Heart right ventricle (tissue), 16 donors: ENCODE data around the gene AK3. TPM values are rescaled to one million over a fixed set of nuclear protein-coding genes. Genes with fewer than 3 reads are reported as not detected.
"Not testable (repeated sequence)": the region's sequence is repeated elsewhere in the genome, so short reads cannot be mapped to it uniquely, and the experiment has no call there.

Experiments
- ATAC-seq, 8 donors: fragments of 200-7000 bp; cut with Tn5 transposase; one replicate each; pipeline ENCODE4 v1.9.1; 2020; ENCODE audit warnings: mild to moderate bottlenecking in 8 of 8, moderate library complexity in 8 of 8, moderate number of reproducible peaks in 1 of 8
- DNase-seq, 2 donors: peaks; one replicate each; pipeline ENCODE4 v3.0.0-alpha.2; 2020
- H3K27ac ChIP-seq, 10 donors: fragments of 200-600 bp; sonication (generic) in 2 of 10; one replicate each; pipeline versions ENCODE4 v1.5.0 to v1.8.0; 2020 to 2022; ENCODE audit warnings: mild to moderate bottlenecking in 3 of 10
- H3K27me3 ChIP-seq, 7 donors: fragments of 200-600 bp; one replicate each; pipeline ENCODE4 v1.8.0; 2021 to 2022; ENCODE audit warnings: mild to moderate bottlenecking in 2 of 7
- H3K36me3 ChIP-seq, 9 donors: fragments of 200-600 bp; sonication (generic) in 1 of 9; one replicate each; pipeline versions ENCODE4 v1.5.0 to v1.8.0; 2020 to 2022; ENCODE audit warnings: mild to moderate bottlenecking in 2 of 9
- H3K4me1 ChIP-seq, 9 donors: fragments of 200-600 bp; sonication (generic) in 1 of 9; one replicate each; pipeline versions ENCODE4 v1.5.0 to v1.8.0; 2020 to 2022; ENCODE audit warnings: mild to moderate bottlenecking in 4 of 9
- H3K4me3 ChIP-seq, 10 donors: fragments of 200-600 bp; sonication (generic) in 2 of 10; one replicate each; pipeline versions ENCODE4 v1.5.0 to v1.8.0; 2020 to 2022; ENCODE audit warnings: mild to moderate bottlenecking in 7 of 10, moderate library complexity in 2 of 10
- H3K9me3 ChIP-seq, 11 donors: fragments of 200-600 bp in 10 of 11; sonication (generic) in 2 of 11; one replicate each; pipeline versions ENCODE4 v1.5.0 to v1.8.0; 2013 to 2022; ENCODE audit warnings: mild to moderate bottlenecking in 2 of 11, control low read depth in 1 of 11, moderate library complexity in 1 of 11
- CTCF ChIP-seq, 9 donors: fragments of 200-600 bp; sonication (generic) in 2 of 9; IDR thresholded peaks; one replicate each; pipeline versions ENCODE4 v1.5.0 to v1.8.0; 2021 to 2022; ENCODE audit warnings: antibody characterized with exemption in 9 of 9, mild to moderate bottlenecking in 5 of 9, moderate library complexity in 1 of 9
- WGBS, 2 donors: extraction: QIAGEN DNeasy Blood & Tissue Kit; methylation state at CpG; one replicate each; pipeline ENCODE4 v1.1.7; 2013; ENCODE audit warnings: inconsistent platforms in 1 of 2; 5-methylcytosine and 5-hydroxymethylcytosine counted together
- intact Hi-C, 10 donors: fragments of 100-400 bp; cut with DNase I; formaldehyde crosslinking; loops; one replicate each; pipeline versions ENCODE4 v1.11.1 to v1.14.2; 2022
- polyA plus RNA-seq, 2 donors: library from polyadenylated mRNA; stranded (reverse); fragments of 200-250 nt; gene quantifications; one replicate each; pipeline ENCODE4 v1.2.3, GENCODE V29; 2013
- total RNA-seq, 10 donors: library from RNA; stranded (reverse); fragmentation: NEBNext Ultra II Directional in 3 of 10; extraction: Animal tissue kit (Norgen Biotek cat#: 25700) in 3 of 10; gene quantifications; one replicate each; pipeline versions ENCODE4 v1.2.1 to v1.2.4, GENCODE V29; 2021 to 2023
- donor health status: Arrhythmogenic right ventricular cardiomyopathy.
- donor health status: ischemic (EF 13 %, LVEDD 7.1; RV severe dilation, severe dysfunction).
- donor health status: healthy with polysubstance abuse.
- donor health status: DM: no; HTN: yes; CAD: no.
- donor health status: DM: no; HTN: no; CAD: no.
- donor health status: ischemic (EF 25% LVEDD 6.9; RV normal size, moderate dysfunction).
- donor health status: ischemic (EF 25% LVEDD 5.7; RV mildly dilated, moderate dysfunction).
- donor health status: healthy.
- donor health status: DM: yes; HTN: yes; CAD: no.
- donor health status: Ischemic cardiomyopathy.
- donor health status: ischemic (EF 35%, LVEDD 5.7; RV mildly dilated, moderate dysfunction).
- donor health status: nonischemic (EF 11% LVEDD 7.7; RV severe dilation, severe dysfunction).
- donor health status: DM: yes; HTN: yes; CAD: no.
- donor health status: PGD.
- donor health status: ischemic (EF 29% LVEDD 5.4; RV normal size, mild dysfunction).
- donor health status: nonischemic (EF 23%, LVEDD 6.1; RV moderate dilation, normal function).

AK3 gene
- total and polyA plus RNA-seq, 12 donors: 32.9 to 217 (median 138) TPM

DNA sequence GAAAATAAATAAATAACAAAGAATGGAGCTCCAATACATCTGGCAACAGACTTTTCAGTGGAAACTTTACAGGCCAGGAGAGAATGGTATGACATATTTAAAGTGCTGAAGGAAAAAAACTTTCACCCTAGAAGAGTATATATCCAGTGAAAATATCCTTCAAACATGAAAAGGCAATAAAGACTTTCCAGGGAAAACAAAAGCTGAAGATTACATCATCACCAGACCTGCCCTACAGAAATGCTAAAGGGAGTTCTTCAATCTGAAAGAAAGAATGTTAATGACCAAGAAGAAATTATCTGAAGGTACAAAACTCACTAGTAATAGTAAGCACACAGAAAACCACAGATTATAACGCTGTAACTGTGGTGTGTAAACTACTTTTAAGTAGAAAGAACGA, 43.4 kb upstream of the AK3 start:
- Histone ChIP-seq H3K4me3 (no peak overlapping the region), H3K9me3 (no peaks in the 10 kb centered on the region), H3K4me1 (no peaks in the 10 kb centered on the region), H3K27me3 (peaks cover 0 to 24% (median 0%) of the 10 kb centered on the region in 7 donors), H3K27ac (no peak overlapping the region), H3K36me3 (no peaks in the 10 kb centered on the region)
- 75 to 79% methylated on average over 2 of the region's 2 CpGs for WGBS, 2 donors
- no peak for ATAC-seq
- intact Hi-C loops: no loop called here
- no peak for TF ChIP-seq CTCF (IDR thresholded peaks at IDR 0.05)
- DNase-seq: no peak

DNA sequence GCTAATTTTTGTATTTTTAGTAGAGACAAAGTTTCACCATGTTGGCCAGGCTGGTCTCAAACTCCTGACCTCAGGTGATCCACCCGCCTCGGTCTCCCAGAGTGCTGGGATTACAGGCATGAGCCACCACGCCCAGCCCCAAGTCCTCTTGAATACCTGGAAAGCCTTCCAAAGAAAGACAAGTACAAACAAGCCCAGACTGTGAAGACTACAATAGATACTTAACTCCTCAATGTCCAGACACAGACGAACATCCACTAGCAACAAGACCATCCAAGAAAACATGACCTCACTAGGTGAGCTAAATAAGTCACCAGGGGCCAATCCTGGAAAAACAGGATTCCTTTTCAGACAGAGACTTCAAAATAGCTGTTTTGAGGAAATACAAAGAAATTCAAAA, 42.2 kb upstream of the AK3 start:
- H3K9me3 ChIP-seq, H3K4me1 ChIP-seq, H3K36me3 ChIP-seq, intact Hi-C loops, ATAC-seq, H3K4me3 ChIP-seq, DNase-seq, H3K27ac ChIP-seq: not testable (repeated sequence)
- 80 to 84% methylated on average over 4 of the region's 4 CpGs for WGBS, 2 donors
- peaks cover 0 to 24% (median 0%) of the 10 kb centered on the region in 7 donors for H3K27me3 ChIP-seq

DNA sequence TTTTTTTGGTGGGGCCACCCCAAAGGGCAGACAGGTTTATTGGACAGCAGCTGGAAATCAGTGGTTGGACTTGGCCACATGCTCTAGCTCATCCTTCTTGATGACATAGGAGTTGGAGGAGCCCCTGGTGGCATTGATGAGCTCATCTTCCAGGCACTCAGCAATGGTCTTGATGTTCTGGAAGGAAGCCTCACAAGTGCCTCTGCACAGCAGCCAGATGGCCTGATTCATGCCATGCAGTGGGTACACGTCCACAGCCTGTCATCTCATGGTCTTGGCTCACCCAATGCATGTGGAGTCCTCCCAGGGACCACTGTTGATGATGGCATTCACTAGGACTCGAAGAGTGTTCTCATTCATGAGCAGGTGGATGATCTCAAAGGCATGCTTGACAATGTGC, 40.4 kb upstream of the AK3 start:
- H3K4me3 ChIP-seq: no peak overlapping the region
- H3K9me3 ChIP-seq: no peaks in the 10 kb centered on the region
- no peak overlapping the region for H3K27ac ChIP-seq
- intact Hi-C loops: no loop called here
- H3K36me3 ChIP-seq: no peaks in the 10 kb centered on the region
- no peak for ATAC-seq
- 58 to 62% methylated on average over 2 of the region's 2 CpGs for WGBS, 2 donors
- TF ChIP-seq CTCF (IDR thresholded peaks at IDR 0.05): no peak
- H3K27me3 ChIP-seq: peaks cover 0 to 18% (median 0%) of the 10 kb centered on the region in 7 donors
- H3K4me1 ChIP-seq: no peaks in the 10 kb centered on the region
- DNase-seq: no peak

GRCh38 chr9:4780651-4781050, 39.6 kb upstream of the AK3 start:
- WGBS, 2 donors: 85 to 86% methylated on average over 1 of the region's 1 CpG
- intact Hi-C loops: no loop called here
- no peak overlapping the region for H3K4me3 ChIP-seq
- H3K9me3 ChIP-seq: no peaks in the 10 kb centered on the region
- H3K36me3 ChIP-seq: no peaks in the 10 kb centered on the region
- peaks cover 0 to 12% (median 0%) of the 10 kb centered on the region in 7 donors for H3K27me3 ChIP-seq
- DNase-seq: no peak
- no peaks in the 10 kb centered on the region for H3K4me1 ChIP-seq
- H3K27ac ChIP-seq: no peak overlapping the region
- TF ChIP-seq CTCF (IDR thresholded peaks at IDR 0.05): no peak
- no peak for ATAC-seq

DNA sequence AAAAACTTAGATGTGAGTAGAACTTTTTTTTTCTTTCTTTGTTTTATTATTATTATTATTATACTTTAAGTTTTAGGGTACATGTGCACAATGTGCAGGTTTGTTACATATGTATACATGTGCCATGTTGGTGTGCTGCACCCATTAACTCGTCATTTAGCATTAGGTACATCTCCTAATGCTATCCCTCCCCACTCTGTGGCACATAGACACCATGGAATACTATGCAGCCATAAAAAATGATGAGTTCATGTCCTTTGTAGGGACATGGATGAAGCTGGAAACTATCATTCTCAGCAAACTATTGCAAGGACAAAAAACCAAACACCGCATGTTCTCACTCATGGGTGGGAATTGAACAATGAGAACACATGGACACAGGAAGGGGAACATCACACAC, 34.0 kb upstream of the AK3 start:
- ATAC-seq, DNase-seq, H3K27me3 ChIP-seq, H3K4me3 ChIP-seq, H3K36me3 ChIP-seq, H3K27ac ChIP-seq, H3K4me1 ChIP-seq, intact Hi-C loops, H3K9me3 ChIP-seq: not testable (repeated sequence)
- 28 to 51% methylated on average over 1 of the region's 2 CpGs for WGBS, 2 donors
